ENCODE results near the gene DROSHA. TPM values are rescaled to one million over a fixed set of nuclear protein-coding genes. Genes with fewer than 3 reads are reported as not detected.
A peak's percentile ranks its signal among the peaks of the same experiment; 100 is the strongest.
"Not testable (repeated sequence)": the region's sequence is repeated elsewhere in the genome, so short reads cannot be mapped to it uniquely, and the experiment has no call there.

Gene DROSHA
- total RNA-seq, 4 donors from 2014 or later, result 29.4 to 62.4 (median 50.2) TPM

DNA sequence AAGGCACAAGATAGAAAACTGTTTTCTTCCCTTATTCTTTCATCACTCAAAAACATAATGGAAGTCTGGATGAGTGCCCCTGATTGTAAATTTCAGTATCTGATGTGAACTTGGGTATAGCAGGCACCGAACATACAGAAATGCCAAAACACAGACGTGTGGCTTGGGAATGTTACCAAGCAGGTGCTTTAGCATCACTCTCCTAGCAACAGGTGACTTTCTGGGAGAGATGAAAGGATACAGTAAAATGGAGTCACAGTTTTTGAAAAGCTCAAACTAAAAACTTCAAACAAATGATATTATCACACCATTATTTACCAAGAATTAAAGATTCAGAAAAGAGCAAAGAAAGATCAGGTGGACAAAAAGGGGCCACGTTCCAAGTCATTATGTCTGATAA, 130.2 kb downstream of the DROSHA start:
- TF ChIP-seq, protein P1, sequence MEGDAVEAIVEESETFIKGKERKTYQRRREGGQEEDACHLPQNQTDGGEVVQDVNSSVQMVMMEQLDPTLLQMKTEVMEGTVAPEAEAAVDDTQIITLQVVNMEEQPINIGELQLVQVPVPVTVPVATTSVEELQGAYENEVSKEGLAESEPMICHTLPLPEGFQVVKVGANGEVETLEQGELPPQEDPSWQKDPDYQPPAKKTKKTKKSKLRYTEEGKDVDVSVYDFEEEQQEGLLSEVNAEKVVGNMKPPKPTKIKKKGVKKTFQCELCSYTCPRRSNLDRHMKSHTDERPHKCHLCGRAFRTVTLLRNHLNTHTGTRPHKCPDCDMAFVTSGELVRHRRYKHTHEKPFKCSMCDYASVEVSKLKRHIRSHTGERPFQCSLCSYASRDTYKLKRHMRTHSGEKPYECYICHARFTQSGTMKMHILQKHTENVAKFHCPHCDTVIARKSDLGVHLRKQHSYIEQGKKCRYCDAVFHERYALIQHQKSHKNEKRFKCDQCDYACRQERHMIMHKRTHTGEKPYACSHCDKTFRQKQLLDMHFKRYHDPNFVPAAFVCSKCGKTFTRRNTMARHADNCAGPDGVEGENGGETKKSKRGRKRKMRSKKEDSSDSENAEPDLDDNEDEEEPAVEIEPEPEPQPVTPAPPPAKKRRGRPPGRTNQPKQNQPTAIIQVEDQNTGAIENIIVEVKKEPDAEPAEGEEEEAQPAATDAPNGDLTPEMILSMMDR (IDR thresholded peaks at IDR 0.05), result no peak
- no peak for ATAC-seq (ENCODE audit: low FRiP score)
- DNase-seq (ENCODE audit: low spot score), result no peak

DNA sequence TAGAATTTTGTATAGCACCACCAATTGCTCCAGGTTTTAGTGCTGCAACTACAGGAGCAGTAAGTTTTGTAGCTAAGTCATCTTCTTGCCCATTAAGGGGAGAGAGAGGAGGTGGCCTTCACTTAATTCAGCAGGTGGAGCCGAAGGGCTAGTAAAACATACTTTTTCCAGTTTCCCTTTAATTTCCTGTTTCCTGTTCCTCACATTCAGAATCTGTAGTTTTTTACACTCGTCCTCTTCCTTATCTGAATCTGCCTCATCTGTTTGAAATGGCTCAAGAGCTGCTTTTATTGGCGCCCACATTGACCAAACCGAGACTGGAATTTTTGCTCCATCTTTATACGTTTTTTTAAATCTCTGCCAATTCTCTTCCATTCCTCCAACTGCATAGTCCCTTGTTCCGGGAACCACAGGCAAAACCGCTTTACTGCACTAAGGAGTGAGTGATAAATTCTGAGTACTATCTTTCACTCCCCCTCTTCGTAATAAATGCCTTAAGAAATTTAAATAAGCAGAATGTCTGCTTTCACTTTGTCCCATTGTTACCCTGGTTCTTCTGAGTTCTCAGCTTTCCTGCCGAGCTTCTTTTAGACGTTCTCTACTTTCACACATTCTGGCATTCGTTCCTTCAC, 133.9 kb downstream of the DROSHA start:
- DNase-seq (ENCODE audit: low spot score) (no peak), ATAC-seq (ENCODE audit: low FRiP score) (peak; percentile 54)
- TF ChIP-seq, protein P1 (IDR thresholded peaks at IDR 0.05), result no peak

- DNase-seq (ENCODE audit: low spot score), result no peak
- ATAC-seq (ENCODE audit: low FRiP score), result no peak
- TF ChIP-seq, protein P1 (IDR thresholded peaks at IDR 0.05), result no peak
Observed at GRCh38 chr5:31396611-31397295, 135.1 kb downstream of the DROSHA start.

DNA sequence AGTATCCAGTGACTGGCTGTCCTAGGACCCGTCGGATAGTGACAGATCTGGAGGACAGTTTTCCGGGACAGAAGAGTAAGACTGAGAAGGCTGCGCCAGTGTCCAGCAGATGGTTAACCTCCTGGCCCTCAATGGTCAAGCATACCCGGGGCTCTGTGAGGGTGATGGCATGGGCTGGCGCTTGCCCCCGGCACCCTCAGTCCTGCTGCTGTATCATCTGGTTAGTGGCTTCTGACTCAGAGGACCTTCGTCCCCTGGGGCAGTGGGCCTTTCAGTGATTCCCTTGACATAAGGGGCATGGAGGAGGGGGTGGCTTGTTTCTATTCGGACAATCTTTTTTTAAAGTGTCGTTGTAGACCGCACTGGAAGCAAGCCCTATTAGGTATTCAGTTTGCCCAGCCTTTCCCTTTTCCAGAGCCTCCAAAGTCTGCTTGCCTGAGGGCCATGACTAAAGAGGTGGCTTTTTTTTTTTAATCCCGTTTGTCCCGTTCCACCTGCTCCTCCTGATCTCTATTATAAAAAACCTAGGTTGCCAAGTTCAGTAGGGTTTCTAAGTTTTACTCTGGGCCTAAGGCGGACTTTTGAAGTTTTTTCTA, 136.3 kb downstream of the DROSHA start:
- DNase-seq (ENCODE audit: low spot score); ATAC-seq (ENCODE audit: low FRiP score): not testable (repeated sequence)

DNA sequence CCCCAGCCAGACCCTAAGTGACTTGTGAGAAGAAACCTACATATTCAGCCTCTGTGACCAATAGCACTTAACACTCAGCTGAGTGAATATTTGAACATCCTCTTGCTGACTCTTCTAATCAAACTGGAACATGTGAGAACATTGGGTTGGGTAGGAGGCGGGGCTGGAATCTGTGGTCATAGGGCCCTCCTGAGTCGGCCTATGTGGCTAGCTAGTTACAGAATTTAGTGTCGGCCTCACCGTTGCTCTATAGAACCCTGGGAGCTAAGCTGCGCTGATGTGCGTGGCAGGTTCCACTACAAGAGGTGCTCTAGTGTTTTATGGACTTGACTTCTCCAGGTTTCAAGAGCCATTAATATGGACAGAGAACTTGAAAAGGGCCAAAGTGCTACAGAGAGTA, 138.8 kb downstream of the DROSHA start:
- TF ChIP-seq, protein P1 (IDR thresholded peaks at IDR 0.05), result no peak
- ATAC-seq (ENCODE audit: low FRiP score), result no peak

DNA sequence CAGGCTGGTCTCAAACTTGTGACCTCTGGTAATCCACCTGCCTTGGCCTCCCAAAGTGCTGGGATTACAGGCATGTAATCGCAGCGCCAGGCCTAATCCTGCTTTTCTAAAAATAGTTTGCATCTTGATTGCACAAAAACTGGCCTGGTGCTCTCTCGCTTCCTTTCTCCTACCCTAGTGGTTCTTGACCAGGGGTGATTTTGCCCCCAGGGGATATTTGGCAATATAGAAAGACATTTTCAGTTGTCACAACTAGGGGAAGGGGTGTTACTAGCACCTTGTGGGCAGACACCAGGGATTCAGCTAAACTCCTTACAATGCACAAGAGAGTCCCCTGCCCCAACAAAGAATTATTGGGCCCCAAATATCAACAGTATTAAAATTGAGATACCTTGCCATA, 139.8 kb downstream of the DROSHA start:
- TF ChIP-seq, protein P1 (IDR thresholded peaks at IDR 0.05), result no peak
- ATAC-seq (ENCODE audit: low FRiP score), result no peak
- no peak for DNase-seq (ENCODE audit: low spot score)

More for the DNA sequence above, 138.8 kb downstream of the DROSHA start:
- no peak for DNase-seq (ENCODE audit: low spot score)

DNA sequence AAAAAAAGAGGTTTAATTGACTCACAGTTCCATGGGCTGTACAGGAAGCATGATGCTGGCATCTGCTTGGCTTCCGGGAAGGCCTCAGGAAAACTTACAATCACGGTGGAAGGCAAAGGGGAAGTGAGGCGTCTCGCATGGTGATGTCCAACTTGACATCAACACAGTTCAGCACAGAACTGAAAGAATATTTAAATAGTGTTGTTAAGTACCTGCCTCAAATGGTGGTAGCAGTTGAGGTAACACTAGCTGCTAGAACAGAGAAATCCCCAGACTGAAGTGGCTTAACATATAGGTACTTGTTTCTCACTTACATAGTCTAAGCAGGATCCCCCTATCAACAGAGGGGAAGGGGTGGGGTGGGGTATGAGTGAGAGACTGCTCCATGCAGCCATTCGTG, 141.6 kb downstream of the DROSHA start:
- TF ChIP-seq, protein P1 (IDR thresholded peaks at IDR 0.05), result no peak
- ATAC-seq (ENCODE audit: low FRiP score), result no peak
- no peak for DNase-seq (ENCODE audit: low spot score)
